Measurements from ENCODE around the gene SMG5.
"Not testable (repeated sequence)": the region's sequence is repeated elsewhere in the genome, so short reads cannot be mapped to it uniquely, and the experiment has no call there.

Gene SMG5

GRCh38 chr1:156245451-156246232 is 37.0 kb downstream of the SMG5 start:
- DNase-seq (ENCODE audit: extremely low read depth in 1 of 2, low read depth in 1 of 2): no peak

DNA sequence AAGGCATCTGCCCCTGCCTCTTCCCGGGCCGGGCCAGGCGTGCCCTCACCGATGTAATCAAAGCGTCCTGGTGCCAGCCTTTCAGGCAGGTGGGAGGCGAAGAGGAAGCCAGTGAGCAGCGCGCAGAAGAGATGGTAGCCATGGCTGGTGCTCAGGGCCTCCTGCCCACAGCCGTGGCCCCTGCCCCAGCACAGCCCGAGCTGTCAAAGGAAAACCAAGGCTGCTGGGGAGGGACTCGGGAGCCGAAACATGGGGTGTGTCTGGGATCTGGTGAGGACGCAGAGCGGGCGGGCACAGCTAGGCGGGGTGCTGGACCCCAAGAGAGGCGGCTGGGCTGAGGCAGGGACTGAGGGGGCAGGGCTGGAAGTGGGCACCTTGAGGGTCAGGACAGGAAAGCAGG is 37.9 kb downstream of the SMG5 start:
- no peak for DNase-seq (ENCODE audit: extremely low read depth in 1 of 2, low read depth in 1 of 2)

- DNase-seq (ENCODE audit: extremely low read depth in 1 of 2, low read depth in 1 of 2): no peak
These were observed 38.5 kb downstream of the SMG5 start for GRCh38 chr1:156244126-156244525.

GRCh38 chr1:156242738-156243137 is 39.9 kb downstream of the SMG5 start:
- DNase-seq (ENCODE audit: extremely low read depth in 1 of 2, low read depth in 1 of 2): no peak

DNA sequence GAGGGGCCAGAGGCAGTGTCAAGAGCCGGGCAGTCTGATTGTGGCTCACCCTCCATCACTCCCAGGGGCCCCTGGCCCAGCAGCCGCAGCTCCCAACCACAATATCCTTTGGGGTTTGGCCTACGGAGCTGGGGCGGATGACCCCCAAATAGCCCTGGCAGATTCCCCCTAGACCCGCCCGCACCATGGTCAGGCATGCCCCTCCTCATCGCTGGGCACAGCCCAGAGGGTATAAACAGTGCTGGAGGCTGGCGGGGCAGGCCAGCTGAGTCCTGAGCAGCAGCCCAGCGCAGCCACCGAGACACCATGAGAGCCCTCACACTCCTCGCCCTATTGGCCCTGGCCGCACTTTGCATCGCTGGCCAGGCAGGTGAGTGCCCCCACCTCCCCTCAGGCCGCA is 40.7 kb downstream of the SMG5 start, which contains the start of gene BGLAP:
BGLAP (plus strand) TSS at position 259 of the 400 bp plus-strand sequence; CDS start at position 307, 48 bp downstream.
- no peak for DNase-seq (ENCODE audit: extremely low read depth in 1 of 2, low read depth in 1 of 2)

GRCh38 chr1:156241311-156241811 is 41.3 kb downstream of the SMG5 start:
- no peak for DNase-seq (ENCODE audit: extremely low read depth in 1 of 2, low read depth in 1 of 2)

- no peak for DNase-seq (ENCODE audit: extremely low read depth in 1 of 2, low read depth in 1 of 2)
These were observed 44.4 kb downstream of the SMG5 start for GRCh38 chr1:156238248-156238647.

- no peak for DNase-seq (ENCODE audit: extremely low read depth in 1 of 2, low read depth in 1 of 2)
These were observed 46.5 kb downstream of the SMG5 start for GRCh38 chr1:156236164-156236563.

- DNase-seq (ENCODE audit: extremely low read depth in 1 of 2, low read depth in 1 of 2): no peak
These were observed 49.0 kb downstream of the SMG5 start for GRCh38 chr1:156233426-156234127.

GRCh38 chr1:156232201-156232894 is 50.3 kb downstream of the SMG5 start:
- no peak for DNase-seq (ENCODE audit: extremely low read depth in 1 of 2, low read depth in 1 of 2)

- DNase-seq (ENCODE audit: extremely low read depth in 1 of 2, low read depth in 1 of 2): no peak
These were observed 52.2 kb downstream of the SMG5 start for GRCh38 chr1:156230473-156230837.

DNA sequence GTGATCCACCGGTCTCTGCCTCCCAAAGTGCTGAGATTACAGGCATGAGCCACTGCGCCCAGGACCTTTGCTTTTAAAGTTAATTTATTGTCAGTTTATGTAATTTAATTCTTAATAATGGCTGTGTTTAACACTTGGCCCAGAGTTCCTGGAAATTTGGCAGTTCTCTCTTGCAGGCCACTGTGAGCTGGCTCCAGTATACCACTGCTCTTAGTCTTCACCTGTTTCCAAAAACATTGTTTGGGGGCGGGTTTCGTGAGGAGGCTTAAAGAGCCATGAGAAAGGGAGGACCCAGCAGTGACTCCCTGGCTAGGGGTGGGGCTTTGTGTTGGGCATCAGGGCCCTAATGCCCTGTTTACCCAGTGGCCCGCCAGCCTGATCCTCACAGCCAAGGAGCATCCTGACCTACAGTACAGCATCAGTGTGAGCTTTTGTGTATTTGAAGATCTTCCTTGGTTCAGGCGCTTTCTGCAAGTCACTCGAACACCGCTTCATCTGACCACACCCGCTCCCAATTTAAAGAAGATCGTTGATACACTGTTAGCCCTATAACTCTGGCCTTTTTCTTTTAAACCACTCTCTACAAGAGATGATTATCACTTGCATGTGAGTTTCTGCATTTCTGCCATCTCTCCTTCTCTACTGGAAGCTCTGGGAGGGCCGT is 52.7 kb downstream of the SMG5 start:
- no peak for DNase-seq (ENCODE audit: extremely low read depth in 1 of 2, low read depth in 1 of 2)

- no peak for DNase-seq (ENCODE audit: extremely low read depth in 1 of 2, low read depth in 1 of 2)
These were observed 54.1 kb downstream of the SMG5 start for GRCh38 chr1:156228501-156228900.

DNA sequence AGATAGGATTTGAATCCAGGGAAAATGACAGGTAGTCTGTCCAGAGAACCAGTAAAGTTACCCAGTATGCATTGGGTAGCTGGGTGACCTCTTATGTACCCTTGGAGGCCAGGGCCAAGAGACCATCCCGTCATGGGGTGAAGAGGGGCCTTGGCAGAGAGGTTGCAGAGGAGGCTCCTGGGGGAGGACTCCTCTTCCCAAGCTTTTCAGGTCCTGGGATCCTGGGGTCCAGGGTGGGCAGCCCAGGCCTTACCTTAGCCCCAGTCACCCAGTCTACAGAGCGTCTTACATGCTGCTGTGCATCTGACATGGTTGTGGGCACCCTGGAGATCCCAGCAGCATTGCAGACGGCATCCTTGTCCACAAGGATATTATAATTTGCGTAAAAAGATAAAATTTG is 55.8 kb downstream of the SMG5 start:
- DNase-seq (ENCODE audit: extremely low read depth in 1 of 2, low read depth in 1 of 2): no peak

DNA sequence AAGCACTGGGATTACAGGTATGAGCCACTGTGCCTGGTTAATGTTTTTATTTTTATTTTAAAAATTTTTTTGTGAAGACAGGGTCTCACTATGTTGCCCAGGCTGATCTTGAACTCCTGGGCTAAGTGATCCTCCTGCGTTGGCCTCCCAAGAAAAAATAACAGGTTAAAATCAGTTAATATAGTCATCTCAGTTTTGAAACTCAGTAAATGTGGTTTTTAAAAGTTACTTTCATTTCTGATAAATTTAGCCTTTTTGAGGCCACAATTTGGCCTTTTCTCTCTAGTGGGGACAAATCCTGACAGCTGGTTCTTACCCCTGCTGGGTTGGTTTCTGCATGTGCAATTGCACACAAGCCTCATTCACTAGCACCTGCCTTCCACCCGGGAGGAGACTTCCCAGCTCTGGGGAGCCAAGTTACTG is 56.5 kb downstream of the SMG5 start:
- DNase-seq (ENCODE audit: extremely low read depth in 1 of 2, low read depth in 1 of 2): no peak

DNA sequence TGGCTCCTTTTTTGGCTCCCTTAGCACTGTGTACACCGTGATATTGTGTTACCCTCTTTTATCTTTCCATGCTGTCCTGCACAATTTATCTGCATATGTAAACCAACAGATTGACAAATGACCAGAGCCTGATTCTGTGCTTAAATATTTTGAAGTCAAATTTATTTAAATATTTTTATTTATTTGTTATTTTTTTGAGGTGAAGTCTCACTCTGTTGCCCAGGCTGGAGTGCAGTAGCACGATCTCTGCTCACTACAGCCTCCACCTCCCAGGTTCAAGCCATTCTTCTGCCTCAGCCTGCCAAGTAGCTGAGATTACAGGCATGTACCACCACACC is 57.0 kb downstream of the SMG5 start:
- no peak for DNase-seq (ENCODE audit: extremely low read depth in 1 of 2, low read depth in 1 of 2)

GRCh38 chr1:156221986-156222692 is 60.5 kb downstream of the SMG5 start:
- DNase-seq (ENCODE audit: extremely low read depth in 1 of 2, low read depth in 1 of 2): no peak

GRCh38 chr1:156220226-156220625 is 62.4 kb downstream of the SMG5 start:
- no peak for DNase-seq (ENCODE audit: extremely low read depth in 1 of 2, low read depth in 1 of 2)

DNA sequence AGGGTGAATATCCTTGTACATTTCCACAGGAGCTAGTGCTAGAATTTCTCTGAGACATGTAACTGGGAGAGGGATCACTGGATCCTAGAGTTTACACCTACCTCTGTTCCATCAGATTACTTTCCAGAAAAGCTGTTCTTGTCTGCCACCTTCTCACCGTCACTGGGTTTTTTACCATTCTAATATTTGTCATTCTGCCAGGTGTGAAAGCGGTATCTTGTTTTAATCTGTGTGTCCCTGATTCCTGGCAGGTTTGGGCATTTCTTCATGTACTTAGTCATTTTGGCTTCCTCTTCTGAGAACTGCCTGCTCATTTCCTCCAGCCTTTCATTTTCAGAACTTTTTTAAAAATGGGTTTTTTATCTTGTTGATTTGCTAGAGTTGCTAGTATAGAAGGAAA is 64.8 kb downstream of the SMG5 start:
- no peak for DNase-seq (ENCODE audit: extremely low read depth in 1 of 2, low read depth in 1 of 2)

DNA sequence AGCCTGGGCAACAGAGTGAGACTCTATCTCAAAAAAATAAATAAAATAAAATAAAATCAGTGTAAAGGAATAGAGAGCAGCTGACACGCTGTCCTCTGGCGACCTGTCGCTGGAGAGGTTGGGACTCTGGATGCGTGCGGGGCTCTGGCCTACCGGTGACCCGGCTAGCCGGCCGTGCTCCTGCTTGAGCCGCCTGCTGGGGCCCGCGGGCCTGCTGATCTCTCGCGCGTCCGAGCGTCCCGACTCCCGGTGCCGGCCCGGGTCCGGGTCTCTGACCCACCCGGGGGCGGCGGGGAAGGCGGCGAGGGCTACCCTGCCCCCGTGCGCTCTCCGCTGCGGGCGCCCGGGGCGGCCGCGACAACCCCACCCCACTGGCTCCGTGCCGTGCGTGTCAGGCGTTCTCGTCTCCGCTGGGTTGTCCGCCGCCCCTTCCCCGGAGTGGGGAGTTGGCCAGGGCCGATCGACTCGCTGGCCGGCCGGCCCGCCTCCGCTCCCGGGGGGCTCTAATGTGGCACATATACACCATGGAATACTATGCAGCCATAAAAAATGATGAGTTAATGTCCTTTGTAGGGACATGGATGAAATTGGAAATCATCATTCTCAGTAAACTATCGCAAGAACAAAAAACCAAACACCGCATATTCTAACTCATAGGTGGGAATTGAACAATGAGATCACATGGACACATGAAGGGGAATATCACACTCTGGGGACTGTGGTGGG is 66.1 kb downstream of the SMG5 start:
- not testable (repeated sequence) for DNase-seq (ENCODE audit: extremely low read depth in 1 of 2, low read depth in 1 of 2)

Measured in stimulated activated CD8-positive, alpha-beta memory T cell treated with anti-CD3 and anti-CD28 coated beads, Interleukin-7, amount 100 ng/mL, for 48 hours (primary cell).